ENCODE data around the gene PET117. TPM values are rescaled to one million over a fixed set of nuclear protein-coding genes. Genes with fewer than 3 reads are reported as not detected.

The PET117 gene
- total RNA-seq, 1 donor, result 13.4 TPM

GRCh38 chr20:18180815-18181214 is 43.2 kb downstream of the PET117 start:
- no peaks in the 10 kb centered on the region for H3K9me3 ChIP-seq (ENCODE audit: low read depth, low read length)
- H2AFZ ChIP-seq (ENCODE audit: low read length), result no peak overlapping the region
- H3K27me3 ChIP-seq (ENCODE audit: insufficient read depth, low read length), result no peaks in the 10 kb centered on the region
- peaks cover 17% of the 10 kb centered on the region for H3K36me3 ChIP-seq (ENCODE audit: insufficient read depth, low read length)
- H3K79me2 ChIP-seq (ENCODE audit: insufficient read depth, low read length), result no peaks in the 10 kb centered on the region
- DNase-seq (ENCODE audit: insufficient read length, low spot score, missing footprints), result no peak
- no peaks in the 10 kb centered on the region for H3K4me1 ChIP-seq (ENCODE audit: insufficient read depth, low read length)
- no peak for TF ChIP-seq CTCF (IDR thresholded peaks at IDR 0.05; ENCODE audit: extremely low read depth, low read depth, low read length)
- no peak overlapping the region for H3K4me2 ChIP-seq (ENCODE audit: insufficient read depth, low read length)
- H4K20me1 ChIP-seq (ENCODE audit: insufficient read depth, low read length), result no peaks in the 10 kb centered on the region
- no peak overlapping the region for H3K27ac ChIP-seq (ENCODE audit: low read depth, low read length)
- H3K4me3 ChIP-seq (ENCODE audit: insufficient read depth, low read length), result no peak overlapping the region

- no peak for DNase-seq (ENCODE audit: insufficient read length, low spot score, missing footprints)
- Histone ChIP-seq H3K4me1 (ENCODE audit: insufficient read depth, low read length) (no peaks in the 10 kb centered on the region), H3K79me2 (ENCODE audit: insufficient read depth, low read length) (no peaks in the 10 kb centered on the region), H2AFZ (ENCODE audit: low read length) (no peak overlapping the region), H3K27me3 (ENCODE audit: insufficient read depth, low read length) (no peaks in the 10 kb centered on the region), H3K9me3 (ENCODE audit: low read depth, low read length) (no peaks in the 10 kb centered on the region), H3K4me3 (ENCODE audit: insufficient read depth, low read length) (no peak overlapping the region), H3K4me2 (ENCODE audit: insufficient read depth, low read length) (no peak overlapping the region), H4K20me1 (ENCODE audit: insufficient read depth, low read length) (no peaks in the 10 kb centered on the region), H3K27ac (ENCODE audit: low read depth, low read length) (no peak overlapping the region), H3K36me3 (ENCODE audit: insufficient read depth, low read length) (peaks cover 21% of the 10 kb centered on the region)
- no peak for TF ChIP-seq CTCF (IDR thresholded peaks at IDR 0.05; ENCODE audit: extremely low read depth, low read depth, low read length)
These were observed 49.4 kb downstream of the PET117 start for GRCh38 chr20:18187020-18187419.

- Histone ChIP-seq H3K4me1 (ENCODE audit: insufficient read depth, low read length) (no peaks in the 10 kb centered on the region), H2AFZ (ENCODE audit: low read length) (no peak overlapping the region), H3K36me3 (ENCODE audit: insufficient read depth, low read length) (peaks cover 14% of the 10 kb centered on the region), H3K27ac (ENCODE audit: low read depth, low read length) (no peak overlapping the region), H3K4me2 (ENCODE audit: insufficient read depth, low read length) (no peak overlapping the region), H3K9me3 (ENCODE audit: low read depth, low read length) (no peaks in the 10 kb centered on the region), H4K20me1 (ENCODE audit: insufficient read depth, low read length) (no peaks in the 10 kb centered on the region), H3K27me3 (ENCODE audit: insufficient read depth, low read length) (no peaks in the 10 kb centered on the region), H3K4me3 (ENCODE audit: insufficient read depth, low read length) (no peak overlapping the region), H3K79me2 (ENCODE audit: insufficient read depth, low read length) (no peaks in the 10 kb centered on the region)
- no peak for TF ChIP-seq CTCF (IDR thresholded peaks at IDR 0.05; ENCODE audit: extremely low read depth, low read depth, low read length)
- no peak for DNase-seq (ENCODE audit: insufficient read length, low spot score, missing footprints)
These were observed 50.8 kb downstream of the PET117 start for GRCh38 chr20:18188434-18188833.

- H3K4me1 ChIP-seq (ENCODE audit: insufficient read depth, low read length), result no peaks in the 10 kb centered on the region
- TF ChIP-seq CTCF (IDR thresholded peaks at IDR 0.05; ENCODE audit: extremely low read depth, low read depth, low read length), result no peak
- no peak overlapping the region for H3K4me2 ChIP-seq (ENCODE audit: insufficient read depth, low read length)
- no peak overlapping the region for H2AFZ ChIP-seq (ENCODE audit: low read length)
- no peak for DNase-seq (ENCODE audit: insufficient read length, low spot score, missing footprints)
- no peak overlapping the region for H3K27ac ChIP-seq (ENCODE audit: low read depth, low read length)
- no peaks in the 10 kb centered on the region for H4K20me1 ChIP-seq (ENCODE audit: insufficient read depth, low read length)
- no peaks in the 10 kb centered on the region for H3K79me2 ChIP-seq (ENCODE audit: insufficient read depth, low read length)
- no peaks in the 10 kb centered on the region for H3K9me3 ChIP-seq (ENCODE audit: low read depth, low read length)
- H3K36me3 ChIP-seq (ENCODE audit: insufficient read depth, low read length), result peaks cover 4% of the 10 kb centered on the region
- H3K4me3 ChIP-seq (ENCODE audit: insufficient read depth, low read length), result no peak overlapping the region
- no peaks in the 10 kb centered on the region for H3K27me3 ChIP-seq (ENCODE audit: insufficient read depth, low read length)
These were observed 52.9 kb downstream of the PET117 start for GRCh38 chr20:18190338-18191233.

Data from osteoblast (primary cell).